GM19467 (cell line): ENCODE data around the gene GPR61.

Source experiments
- ATAC-seq: cut with Tn5 transposase; IDR thresholded peaks from one replicate; pipeline ENCODE4 v1.9.1; 2021; ENCODE audit warnings: mild to moderate bottlenecking, moderate library complexity; ENCODE audit not compliant: unreplicated experiment

Gene GPR61

GRCh38 chr1:109539676-109540075 lies at the start of gene GPR61:
GPR61 (plus strand) TSS chr1:109539872; CDS start chr1:109543023, 3,151 bp downstream.
- ATAC-seq = no peak

- ATAC-seq = no peak
These were observed 49.4 kb upstream of the GPR61 start for GRCh38 chr1:109490029-109490933.

- no peak for ATAC-seq
These were observed 48.8 kb upstream of the GPR61 start for GRCh38 chr1:109490934-109491302.

DNA sequence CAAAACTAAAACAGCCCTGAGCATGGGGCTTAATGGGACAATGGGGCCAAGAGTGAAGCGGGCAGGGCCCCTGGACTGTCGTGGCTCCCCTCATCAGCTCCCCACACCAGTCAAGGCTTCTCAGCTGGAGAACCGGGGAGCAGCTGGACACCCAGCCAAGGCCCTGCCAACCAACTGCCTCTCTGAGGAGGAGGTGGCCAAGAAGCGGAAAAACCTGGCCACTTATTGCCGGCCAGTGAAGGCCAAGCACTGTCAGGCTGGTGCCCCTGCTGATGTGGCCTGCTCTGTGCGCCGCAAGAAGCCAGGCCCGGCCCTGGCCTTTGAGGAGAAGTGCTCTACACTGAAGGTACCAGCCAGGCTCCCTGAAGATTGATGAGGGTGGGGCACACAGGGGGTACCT lies 48.3 kb upstream of the GPR61 start:
- ATAC-seq = no peak

DNA sequence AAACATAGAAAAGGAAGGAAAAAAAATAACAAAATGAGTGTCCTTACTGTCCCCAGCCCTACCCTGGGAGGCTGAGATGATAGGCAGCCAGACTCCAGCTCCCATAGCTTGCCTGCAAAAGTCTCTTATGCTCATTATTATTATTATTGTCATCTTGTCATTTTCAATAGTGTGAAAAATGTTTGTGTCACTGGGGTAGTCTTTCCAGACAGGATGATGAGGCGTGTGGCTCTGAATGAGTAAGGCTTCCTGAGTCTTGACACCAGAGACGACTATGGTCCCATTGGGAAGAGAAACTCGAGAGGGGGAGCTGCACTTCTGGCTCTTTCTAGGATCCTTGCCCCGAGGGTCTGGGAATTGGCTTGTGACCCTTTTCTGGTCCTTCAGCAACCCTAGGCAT lies 46.9 kb upstream of the GPR61 start:
- ATAC-seq = no peak

GRCh38 chr1:109493227-109493626 lies 46.4 kb upstream of the GPR61 start:
- ATAC-seq = no peak

GRCh38 chr1:109493805-109494539 lies 45.7 kb upstream of the GPR61 start, which contains the start of gene CYB561D1:
CYB561D1 (plus strand) TSS chr1:109494094; CDS start chr1:109494140, 46 bp downstream.
- ATAC-seq = peak; percentile 78

GRCh38 chr1:109495738-109496137 lies 43.9 kb upstream of the GPR61 start:
- ATAC-seq = no peak

DNA sequence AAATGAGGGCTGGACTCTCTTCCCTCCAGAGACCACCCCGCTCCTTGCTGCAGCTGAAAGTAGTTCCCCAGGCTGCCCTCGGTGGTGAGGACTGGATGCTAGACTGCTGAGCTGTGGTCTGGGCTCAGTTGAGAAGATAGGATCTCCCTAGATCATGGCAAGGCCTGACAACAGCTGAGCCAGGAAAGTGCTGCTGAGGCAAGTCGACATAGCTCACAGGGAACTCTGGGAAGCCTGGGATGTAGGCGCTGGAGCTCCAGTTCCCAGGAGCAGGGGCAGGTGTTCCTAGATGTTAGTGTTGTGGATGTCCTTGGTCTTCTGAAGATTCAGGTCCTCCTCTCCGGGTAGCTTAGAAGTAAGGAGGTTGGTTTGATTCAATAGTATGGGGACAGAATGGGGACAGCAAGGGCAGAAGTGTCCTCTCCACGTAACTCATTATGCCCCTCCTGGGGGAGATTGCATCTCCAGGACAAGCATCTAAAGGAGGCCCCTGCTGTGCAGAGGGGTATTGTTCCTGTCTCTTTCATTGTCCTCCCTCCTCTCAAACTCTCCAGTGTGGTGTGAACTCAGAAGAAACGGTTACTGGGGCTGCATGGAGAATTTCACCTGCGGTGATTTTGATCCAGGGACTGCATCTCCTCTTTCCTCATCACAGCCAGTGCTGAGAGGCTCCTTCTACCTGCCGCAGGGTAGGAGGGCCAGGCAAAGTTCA lies 42.1 kb upstream of the GPR61 start:
- ATAC-seq = no peak

DNA sequence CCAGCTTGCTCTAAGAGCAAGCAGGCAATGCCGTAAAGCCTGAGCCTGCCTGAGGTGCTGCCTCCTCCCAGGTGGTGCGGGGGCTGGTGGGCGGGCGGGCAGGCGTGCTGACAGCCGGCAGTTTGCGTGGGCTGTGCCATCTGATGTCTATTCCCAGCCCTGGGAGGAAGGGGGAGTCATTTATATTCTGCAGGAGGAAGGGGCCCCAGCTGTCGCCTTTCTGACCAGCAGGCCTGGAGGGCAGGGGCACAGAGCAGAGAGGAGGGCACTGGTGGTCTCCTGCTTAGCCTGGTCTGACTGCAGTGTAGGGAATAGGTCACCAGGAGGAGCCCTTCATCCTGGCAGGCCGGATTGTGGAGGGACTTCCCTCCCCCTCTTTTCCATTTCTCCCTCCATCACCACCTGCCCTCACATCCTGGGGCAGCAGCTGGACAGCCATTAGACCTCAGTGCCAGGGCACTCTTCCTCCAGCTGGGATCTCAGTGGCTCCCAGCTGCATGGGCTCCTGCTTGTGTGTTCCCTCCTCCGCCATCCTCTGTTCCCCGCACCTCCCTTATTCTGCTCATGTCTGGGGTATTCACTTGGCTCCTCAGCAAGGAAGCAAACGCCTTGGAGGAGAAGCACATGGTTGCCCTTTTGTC lies 41.4 kb upstream of the GPR61 start:
- no peak for ATAC-seq

- ATAC-seq = no peak
These were observed 40.6 kb upstream of the GPR61 start for GRCh38 chr1:109499081-109499480.

GRCh38 chr1:109499661-109500536 lies 39.8 kb upstream of the GPR61 start:
- ATAC-seq = no peak

- ATAC-seq = no peak
These were observed 38.7 kb upstream of the GPR61 start for GRCh38 chr1:109500941-109501381.

DNA sequence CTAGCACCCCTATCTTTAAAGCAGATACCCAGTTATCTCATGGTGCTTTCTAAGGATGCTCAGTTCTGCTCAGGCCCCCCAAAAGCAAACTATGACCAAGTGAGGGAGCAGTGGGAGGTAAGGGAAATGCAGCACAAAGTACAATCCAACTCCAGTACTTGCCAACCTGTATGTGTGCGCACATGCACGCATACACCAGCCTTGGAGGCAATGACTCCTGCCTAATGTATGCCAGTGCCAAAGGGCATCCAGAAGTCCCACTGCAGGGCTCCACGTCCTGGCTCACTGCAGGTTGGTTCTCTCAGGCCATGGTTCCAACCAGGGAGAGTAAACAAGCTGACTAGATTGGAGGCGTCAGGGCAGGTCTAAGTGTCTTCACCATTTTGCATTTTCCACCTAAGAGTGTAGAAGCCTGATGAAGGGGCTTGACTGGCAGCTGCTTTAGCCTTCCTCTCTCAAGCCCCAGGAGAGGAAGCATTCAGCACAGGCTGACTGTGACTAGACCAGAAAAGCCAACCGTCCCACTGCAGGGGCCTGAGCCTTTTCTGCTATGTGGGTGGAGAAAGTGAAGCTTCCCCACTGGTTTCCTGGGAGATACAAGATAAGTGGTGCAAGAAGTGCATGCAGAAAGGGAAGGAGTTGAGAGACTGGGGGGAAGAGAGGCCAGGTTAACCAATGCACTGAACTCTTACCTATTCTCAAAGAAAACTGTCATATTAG lies 37.9 kb upstream of the GPR61 start:
- ATAC-seq = no peak

GRCh38 chr1:109502364-109502851 lies 37.3 kb upstream of the GPR61 start:
- ATAC-seq = no peak

DNA sequence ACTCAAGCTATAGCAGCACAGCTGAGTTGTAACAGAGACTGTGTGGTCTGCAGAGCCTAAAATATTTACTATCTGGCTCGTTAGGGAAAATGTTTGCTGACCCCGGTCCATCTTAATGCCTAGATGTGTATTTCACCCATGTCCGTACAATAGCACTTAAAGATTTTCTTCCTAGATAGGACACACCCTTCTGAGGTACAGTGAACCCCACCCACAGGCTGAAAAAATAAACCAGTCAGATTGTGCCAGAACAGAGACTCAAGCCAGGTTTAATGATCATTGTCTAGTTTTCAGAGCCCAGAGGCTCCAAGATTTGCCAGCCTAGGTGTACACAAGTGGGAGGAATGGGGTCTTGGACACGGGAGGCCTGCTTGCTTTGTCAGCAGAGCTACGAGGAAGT lies 35.7 kb upstream of the GPR61 start:
- no peak for ATAC-seq

DNA sequence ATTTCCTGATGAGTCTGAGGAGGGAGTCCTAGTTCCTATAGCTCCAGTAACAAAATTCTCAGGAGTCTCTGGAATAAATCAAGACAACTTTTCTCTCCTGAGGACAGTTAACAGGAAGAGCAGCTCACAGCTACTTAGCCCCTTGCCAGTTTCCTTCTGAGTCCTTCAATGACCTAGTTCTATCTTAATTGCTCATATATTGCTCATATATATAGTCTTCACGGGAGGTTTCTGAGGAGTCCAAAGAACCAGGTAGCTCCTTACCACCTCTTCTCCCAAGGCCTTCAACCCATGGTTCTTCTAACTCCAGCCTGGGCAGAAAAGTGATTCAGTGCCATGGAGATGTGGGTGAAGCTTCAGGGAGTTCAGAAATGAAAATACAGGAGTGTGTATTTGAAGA lies 34.7 kb upstream of the GPR61 start:
- ATAC-seq = no peak

DNA sequence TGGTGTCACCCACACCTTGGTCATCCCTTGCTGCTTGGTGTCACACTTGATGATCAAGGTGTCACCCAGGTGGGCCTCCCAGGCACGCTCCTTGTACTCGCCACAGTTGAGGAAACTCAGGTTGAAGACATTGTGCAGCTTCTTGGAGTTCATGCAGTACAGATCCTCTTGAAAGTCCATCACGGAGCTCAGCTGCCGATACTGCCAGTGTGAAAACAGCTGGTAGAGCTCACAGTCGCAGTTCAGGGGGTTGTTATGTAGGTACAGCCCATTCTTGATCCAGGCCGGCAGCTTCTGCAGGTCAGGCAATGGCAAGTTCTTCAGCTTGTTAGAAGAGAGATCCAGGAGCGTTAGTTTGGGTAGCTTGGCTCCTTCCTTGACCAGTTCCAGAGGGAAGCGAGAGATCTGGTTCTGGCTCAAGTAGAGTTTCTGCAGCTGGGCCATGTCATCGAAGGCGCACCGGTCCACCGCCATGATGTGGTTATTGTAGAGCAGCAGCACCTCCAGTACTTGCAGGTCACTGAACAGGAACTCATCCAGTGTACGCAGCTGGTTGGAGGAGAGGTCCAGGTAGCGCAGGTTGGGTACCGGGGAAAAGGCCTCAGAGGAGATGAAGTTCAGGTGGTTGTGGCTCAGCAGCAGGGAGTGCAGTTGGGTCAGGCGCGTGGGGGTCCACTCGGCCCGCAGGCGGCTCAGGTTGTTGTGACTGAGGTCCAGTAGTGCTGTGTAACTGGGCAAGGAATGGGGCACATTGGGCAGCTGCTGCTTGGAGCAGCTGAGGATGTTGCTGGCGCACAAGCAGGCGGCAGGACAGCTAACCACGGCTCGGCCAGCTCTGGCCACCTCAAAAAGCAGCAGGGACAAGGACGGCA lies 31.4 kb upstream of the GPR61 start:
- no peak for ATAC-seq
